GM12874 (cell line): Measurements from ENCODE around the gene DTWD1.

ENCODE experiments used
- TF ChIP-seq, protein P1 (sequence below): IDR thresholded peaks from 2 replicates; pipeline ENCODE4 v1.5.1; 2011; ENCODE audit warnings: low read depth, mild to moderate bottlenecking, control low read depth, low read length, moderate library complexity; ENCODE audit not compliant: insufficient read depth

Gene DTWD1

GRCh38 chr15:49646891-49647290, 26.0 kb downstream of the DTWD1 start:
- TF ChIP-seq, protein P1, sequence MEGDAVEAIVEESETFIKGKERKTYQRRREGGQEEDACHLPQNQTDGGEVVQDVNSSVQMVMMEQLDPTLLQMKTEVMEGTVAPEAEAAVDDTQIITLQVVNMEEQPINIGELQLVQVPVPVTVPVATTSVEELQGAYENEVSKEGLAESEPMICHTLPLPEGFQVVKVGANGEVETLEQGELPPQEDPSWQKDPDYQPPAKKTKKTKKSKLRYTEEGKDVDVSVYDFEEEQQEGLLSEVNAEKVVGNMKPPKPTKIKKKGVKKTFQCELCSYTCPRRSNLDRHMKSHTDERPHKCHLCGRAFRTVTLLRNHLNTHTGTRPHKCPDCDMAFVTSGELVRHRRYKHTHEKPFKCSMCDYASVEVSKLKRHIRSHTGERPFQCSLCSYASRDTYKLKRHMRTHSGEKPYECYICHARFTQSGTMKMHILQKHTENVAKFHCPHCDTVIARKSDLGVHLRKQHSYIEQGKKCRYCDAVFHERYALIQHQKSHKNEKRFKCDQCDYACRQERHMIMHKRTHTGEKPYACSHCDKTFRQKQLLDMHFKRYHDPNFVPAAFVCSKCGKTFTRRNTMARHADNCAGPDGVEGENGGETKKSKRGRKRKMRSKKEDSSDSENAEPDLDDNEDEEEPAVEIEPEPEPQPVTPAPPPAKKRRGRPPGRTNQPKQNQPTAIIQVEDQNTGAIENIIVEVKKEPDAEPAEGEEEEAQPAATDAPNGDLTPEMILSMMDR, result no peak

DNA sequence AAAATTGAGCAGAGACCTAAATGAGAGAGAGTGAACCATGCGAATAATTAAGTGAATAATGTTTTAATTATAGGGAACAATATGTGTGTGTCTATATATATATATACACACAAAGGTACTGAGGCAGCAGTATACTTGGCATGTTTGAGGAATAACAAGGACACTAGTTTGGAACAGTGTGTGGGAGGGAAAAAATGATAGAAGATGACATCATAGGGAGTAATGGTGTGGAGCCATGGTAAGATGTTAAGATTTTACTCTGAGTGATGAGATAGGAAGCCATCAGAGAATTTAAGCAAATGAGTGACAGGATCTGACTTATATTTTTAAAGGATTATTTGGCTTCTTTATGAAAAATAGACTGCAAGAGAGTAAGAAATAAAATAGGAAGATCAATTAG, 29.1 kb downstream of the DTWD1 start:
- TF ChIP-seq, protein P1, result no peak

GRCh38 chr15:49650676-49651075, 29.8 kb downstream of the DTWD1 start:
- TF ChIP-seq, protein P1, result no peak

GRCh38 chr15:49652922-49653321, 32.1 kb downstream of the DTWD1 start:
- TF ChIP-seq, protein P1, result no peak

DNA sequence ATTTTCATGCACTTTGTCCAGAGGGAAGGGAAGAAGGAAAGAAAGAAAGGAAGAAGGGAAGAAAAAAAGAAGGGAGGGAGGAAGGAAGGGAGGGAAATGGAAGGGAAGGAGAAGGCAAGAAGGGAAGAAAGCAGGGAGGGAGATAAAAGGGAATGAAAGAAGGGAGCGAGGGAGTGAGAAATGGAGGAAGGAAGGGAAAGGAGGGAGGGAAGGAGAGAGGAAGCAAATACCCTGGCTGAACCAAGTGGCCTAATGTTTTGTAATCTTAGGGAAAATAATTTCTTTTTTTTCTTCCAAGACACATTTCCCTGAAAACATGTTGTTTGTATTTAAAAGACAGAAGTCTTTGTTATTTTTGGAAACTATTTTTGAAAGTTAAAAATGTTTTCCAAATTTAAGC, 35.9 kb downstream of the DTWD1 start:
- TF ChIP-seq, protein P1, result no peak

DNA sequence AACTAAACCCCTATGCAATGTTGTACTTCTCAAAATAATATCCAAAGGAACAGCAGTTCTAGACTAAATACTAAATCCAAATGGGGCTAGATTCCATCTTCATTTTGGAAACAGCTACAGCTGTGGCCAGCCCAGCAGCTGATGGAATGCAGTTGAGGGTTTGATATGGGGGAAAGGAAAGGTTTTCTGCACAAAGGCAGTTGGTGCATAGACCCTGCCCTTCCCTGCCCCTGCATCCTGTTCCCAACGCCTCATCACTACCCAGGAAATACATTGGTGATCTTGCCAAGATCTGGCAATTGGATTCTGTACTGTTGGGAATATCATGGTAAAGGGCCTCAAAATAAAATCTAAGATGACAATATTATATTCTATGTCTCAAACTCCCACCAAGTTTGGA, 43.9 kb downstream of the DTWD1 start:
- TF ChIP-seq, protein P1, result no peak

DNA sequence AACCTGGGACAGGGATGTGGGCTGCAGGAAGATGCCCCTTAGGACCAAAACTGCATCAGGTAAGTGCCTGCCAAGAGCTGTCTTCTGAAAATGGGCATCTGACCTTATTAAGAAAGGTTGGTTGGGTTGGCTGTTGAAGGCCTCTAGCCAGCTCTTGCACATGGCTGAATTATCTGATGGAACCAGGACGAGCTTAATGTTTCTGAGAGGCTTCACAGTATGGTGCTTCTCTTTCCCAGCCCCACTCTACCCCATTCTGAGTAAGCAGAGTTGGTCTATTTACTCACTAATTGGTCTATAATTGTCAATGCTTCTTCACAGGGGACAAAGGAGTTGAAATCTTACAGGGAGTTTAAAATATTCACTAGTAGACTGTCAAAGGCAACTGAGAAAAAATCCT, 48.4 kb downstream of the DTWD1 start:
- TF ChIP-seq, protein P1, result no peak

- TF ChIP-seq, protein P1, result no peak
Measured at GRCh38 chr15:49673861-49674260, 53.0 kb downstream of the DTWD1 start.
